ENCODE results near the gene MAPKAPK5. TPM values are rescaled to one million over a fixed set of nuclear protein-coding genes. Genes with fewer than 3 reads are reported as not detected.

The MAPKAPK5 gene
- total RNA-seq, 1 donor from 2014 or later, result 70.8 TPM

DNA sequence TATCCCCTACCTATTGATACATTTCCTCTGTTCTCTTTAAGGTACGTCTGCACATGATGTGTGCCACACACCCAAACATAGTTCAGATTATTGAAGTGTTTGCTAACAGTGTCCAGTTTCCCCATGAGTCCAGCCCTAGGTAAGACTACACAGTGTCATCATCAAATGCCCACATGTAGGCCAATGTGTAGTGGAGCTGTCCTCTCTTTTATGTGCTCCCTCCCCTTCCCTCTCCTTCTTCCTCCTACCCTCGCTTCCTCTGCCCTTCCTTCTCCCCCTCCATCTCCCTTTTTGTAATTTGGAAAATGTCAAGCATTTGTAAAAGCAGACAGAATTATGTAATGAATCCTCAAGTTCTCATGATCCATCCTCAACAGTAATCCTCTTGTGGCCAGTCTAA is 25.5 kb downstream of the MAPKAPK5 start:
- no peaks in the 10 kb centered on the region for H3K9me3 Mint-ChIP-seq
- Histone ChIP-seq H3K27me3 (no peaks in the 10 kb centered on the region), H2AFZ (replicated peaks) (no peak overlapping the region), H3K27ac (peak overlapping the region; percentile 87), H3F3A (ENCODE audit: low read depth) (peaks cover 46% of the 10 kb centered on the region), H3K36me3 (peaks cover 22% of the 10 kb centered on the region), H3K4me3 (no peak overlapping the region), H4K20me1 (ENCODE audit: low read depth) (peaks cover 38% of the 10 kb centered on the region), H3K79me2 (ENCODE audit: low read depth) (peaks cover 58% of the 10 kb centered on the region), H3K4me1 (peaks cover 33% of the 10 kb centered on the region), H3K4me2 (peak overlapping the region; percentile 74), H3K9me3 (ENCODE audit: low read depth) (no peaks in the 10 kb centered on the region), H3K9ac (no peak overlapping the region)
- no peaks in the 10 kb centered on the region for H3K27me3 Mint-ChIP-seq (ENCODE audit: insufficient read depth, low read depth)
- H3K4me1 Mint-ChIP-seq, result no peaks in the 10 kb centered on the region
- no peak overlapping the region for H3K4me3 Mint-ChIP-seq
- no peak overlapping the region for H3K27ac Mint-ChIP-seq
- peaks cover 27% of the 10 kb centered on the region for H3K36me3 Mint-ChIP-seq
- TF ChIP-seq, protein P1, sequence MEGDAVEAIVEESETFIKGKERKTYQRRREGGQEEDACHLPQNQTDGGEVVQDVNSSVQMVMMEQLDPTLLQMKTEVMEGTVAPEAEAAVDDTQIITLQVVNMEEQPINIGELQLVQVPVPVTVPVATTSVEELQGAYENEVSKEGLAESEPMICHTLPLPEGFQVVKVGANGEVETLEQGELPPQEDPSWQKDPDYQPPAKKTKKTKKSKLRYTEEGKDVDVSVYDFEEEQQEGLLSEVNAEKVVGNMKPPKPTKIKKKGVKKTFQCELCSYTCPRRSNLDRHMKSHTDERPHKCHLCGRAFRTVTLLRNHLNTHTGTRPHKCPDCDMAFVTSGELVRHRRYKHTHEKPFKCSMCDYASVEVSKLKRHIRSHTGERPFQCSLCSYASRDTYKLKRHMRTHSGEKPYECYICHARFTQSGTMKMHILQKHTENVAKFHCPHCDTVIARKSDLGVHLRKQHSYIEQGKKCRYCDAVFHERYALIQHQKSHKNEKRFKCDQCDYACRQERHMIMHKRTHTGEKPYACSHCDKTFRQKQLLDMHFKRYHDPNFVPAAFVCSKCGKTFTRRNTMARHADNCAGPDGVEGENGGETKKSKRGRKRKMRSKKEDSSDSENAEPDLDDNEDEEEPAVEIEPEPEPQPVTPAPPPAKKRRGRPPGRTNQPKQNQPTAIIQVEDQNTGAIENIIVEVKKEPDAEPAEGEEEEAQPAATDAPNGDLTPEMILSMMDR (IDR thresholded peaks at IDR 0.05), result no peak
- TF ChIP-seq EZH2 (IDR thresholded peaks at IDR 0.05) (no peak), EZH2phosphoT487 (IDR thresholded peaks at IDR 0.05) (no peak)
- DNase-seq (ENCODE audit: low spot score), result no peak

DNA sequence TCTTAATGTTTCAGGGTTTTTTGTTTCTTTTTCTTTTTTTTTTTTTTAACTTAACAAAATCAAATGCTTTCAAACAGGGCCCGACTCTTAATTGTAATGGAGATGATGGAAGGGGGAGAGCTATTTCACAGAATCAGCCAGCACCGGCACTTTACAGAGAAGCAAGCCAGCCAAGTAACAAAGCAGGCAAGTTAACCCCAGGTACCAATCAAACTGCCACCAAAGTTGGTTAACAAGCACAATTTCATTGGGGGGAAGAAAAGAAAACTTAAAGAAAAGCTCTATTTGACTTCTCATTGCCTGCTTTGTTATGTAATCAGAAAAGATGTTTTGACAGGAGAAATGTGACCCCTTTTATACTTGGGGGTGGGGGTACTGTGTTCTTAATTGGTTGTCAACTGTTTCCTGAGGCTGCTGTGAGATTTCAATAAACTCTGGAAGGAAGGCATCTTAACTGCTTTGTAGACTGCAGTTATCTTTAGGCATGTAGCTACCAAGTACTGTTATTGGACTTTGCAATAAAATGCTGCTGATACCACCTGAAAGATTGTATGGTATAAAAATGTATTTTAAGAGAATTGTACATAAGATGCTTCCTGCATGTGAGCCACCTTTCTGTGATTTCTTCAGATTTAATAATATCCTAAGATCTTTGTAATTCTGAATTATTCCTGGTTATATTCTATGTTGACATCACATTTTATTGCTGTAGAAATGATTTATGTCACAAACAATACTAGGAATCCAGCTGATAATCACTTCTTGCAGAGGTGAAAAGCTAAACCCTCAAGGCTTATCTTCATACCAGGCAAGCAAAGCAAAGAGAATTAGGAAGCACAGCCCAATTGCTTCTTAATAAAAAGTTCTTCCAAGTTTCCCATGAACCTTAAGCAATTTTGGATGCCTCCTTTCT is 26.9 kb downstream of the MAPKAPK5 start:
- no peaks in the 10 kb centered on the region for H3K9me3 Mint-ChIP-seq
- Histone ChIP-seq H3K4me2 (peak overlapping the region; percentile 74), H3K27me3 (no peaks in the 10 kb centered on the region), H3K27ac (peak overlapping the region; percentile 87), H3K9me3 (ENCODE audit: low read depth) (no peaks in the 10 kb centered on the region), H3K79me2 (ENCODE audit: low read depth) (peaks cover 51% of the 10 kb centered on the region), H4K20me1 (ENCODE audit: low read depth) (peaks cover 38% of the 10 kb centered on the region), H3K4me3 (peak overlapping the region; percentile 8), H3K36me3 (peaks cover 34% of the 10 kb centered on the region), H3K9ac (no peak overlapping the region), H3K4me1 (peaks cover 33% of the 10 kb centered on the region), H3F3A (ENCODE audit: low read depth) (peaks cover 46% of the 10 kb centered on the region), H2AFZ (replicated peaks) (no peak overlapping the region)
- H3K4me3 Mint-ChIP-seq, result no peak overlapping the region
- H3K36me3 Mint-ChIP-seq, result peaks cover 31% of the 10 kb centered on the region
- TF ChIP-seq EZH2 (IDR thresholded peaks at IDR 0.05) (no peak), EZH2phosphoT487 (IDR thresholded peaks at IDR 0.05) (peak; percentile 33)
- no peaks in the 10 kb centered on the region for H3K27me3 Mint-ChIP-seq (ENCODE audit: insufficient read depth, low read depth)
- H3K4me1 Mint-ChIP-seq, result no peaks in the 10 kb centered on the region
- peak; percentile 61 for DNase-seq (ENCODE audit: low spot score)
- H3K27ac Mint-ChIP-seq, result no peak overlapping the region

DNA sequence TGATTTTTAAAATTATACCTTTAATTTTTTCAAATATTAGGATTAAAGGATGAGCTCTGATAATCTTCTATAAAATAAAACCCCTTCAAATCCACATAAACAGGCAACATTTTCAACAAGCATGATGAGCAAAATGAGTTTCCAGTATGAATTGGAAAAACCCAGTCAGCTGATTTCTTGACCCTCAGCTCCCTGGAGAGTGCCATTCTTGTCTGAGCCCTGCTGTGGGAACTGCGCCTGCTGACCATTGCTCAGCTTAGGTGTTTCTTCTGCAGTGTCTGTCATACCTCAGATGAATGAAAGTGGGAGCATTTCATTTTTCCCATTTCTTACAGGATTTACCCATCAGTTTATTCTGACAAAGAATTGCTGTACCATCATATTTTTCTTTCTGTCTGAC is 27.6 kb downstream of the MAPKAPK5 start:
- peak; percentile 16 for DNase-seq (ENCODE audit: low spot score)
- Histone ChIP-seq H3K27ac (peak overlapping the region; percentile 87), H3K9me3 (ENCODE audit: low read depth) (no peaks in the 10 kb centered on the region), H3K4me1 (peaks cover 33% of the 10 kb centered on the region), H4K20me1 (ENCODE audit: low read depth) (peaks cover 38% of the 10 kb centered on the region), H3K4me2 (peak overlapping the region; percentile 74), H2AFZ (replicated peaks) (no peak overlapping the region), H3K79me2 (ENCODE audit: low read depth) (peaks cover 44% of the 10 kb centered on the region), H3K9ac (no peak overlapping the region), H3K27me3 (no peaks in the 10 kb centered on the region), H3K36me3 (peaks cover 36% of the 10 kb centered on the region), H3K4me3 (peak overlapping the region; percentile 8), H3F3A (ENCODE audit: low read depth) (peaks cover 46% of the 10 kb centered on the region)
- peaks cover 31% of the 10 kb centered on the region for H3K36me3 Mint-ChIP-seq
- TF ChIP-seq, protein P1 (IDR thresholded peaks at IDR 0.05), result no peak
- TF ChIP-seq EZH2phosphoT487 (IDR thresholded peaks at IDR 0.05) (no peak), EZH2 (IDR thresholded peaks at IDR 0.05) (no peak)
- H3K4me3 Mint-ChIP-seq, result no peak overlapping the region
- no peaks in the 10 kb centered on the region for H3K9me3 Mint-ChIP-seq
- no peaks in the 10 kb centered on the region for H3K27me3 Mint-ChIP-seq (ENCODE audit: insufficient read depth, low read depth)
- H3K27ac Mint-ChIP-seq, result no peak overlapping the region
- H3K4me1 Mint-ChIP-seq, result no peaks in the 10 kb centered on the region

DNA sequence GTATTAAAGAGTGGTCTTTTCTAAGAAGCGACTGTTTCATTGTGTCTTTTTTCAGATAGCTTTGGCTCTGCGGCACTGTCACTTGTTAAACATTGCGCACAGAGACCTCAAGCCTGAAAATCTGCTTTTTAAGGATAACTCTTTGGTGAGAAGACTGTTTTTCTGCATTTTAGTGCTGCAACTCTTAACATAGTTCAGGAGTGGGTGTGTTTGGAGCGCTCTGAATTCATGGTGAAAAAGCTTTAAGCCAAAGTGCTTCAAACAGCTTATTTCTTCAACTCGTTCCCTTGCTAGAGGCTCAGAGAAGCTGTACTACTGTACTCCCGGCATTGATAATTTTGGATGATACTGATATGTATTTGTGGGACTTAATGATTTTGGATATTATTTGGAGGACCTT is 28.2 kb downstream of the MAPKAPK5 start:
- peaks cover 29% of the 10 kb centered on the region for H3K36me3 Mint-ChIP-seq

More for the DNA sequence above, 28.2 kb downstream of the MAPKAPK5 start:
- H3K4me1 ChIP-seq, result peaks cover 33% of the 10 kb centered on the region
- H3K36me3 ChIP-seq, result peaks cover 36% of the 10 kb centered on the region
- peaks cover 39% of the 10 kb centered on the region for H3K79me2 ChIP-seq (ENCODE audit: low read depth)
- no peaks in the 10 kb centered on the region for H3K27me3 ChIP-seq
- Mint-ChIP-seq H3K27me3 (ENCODE audit: insufficient read depth, low read depth) (no peaks in the 10 kb centered on the region), H3K27ac (no peak overlapping the region), H3K4me1 (no peaks in the 10 kb centered on the region), H3K9me3 (no peaks in the 10 kb centered on the region), H3K4me3 (no peak overlapping the region)
- no peak for DNase-seq (ENCODE audit: low spot score)
- peak overlapping the region; percentile 61 for H3K27ac ChIP-seq
- H3K9ac ChIP-seq, result no peak overlapping the region
- H3K4me3 ChIP-seq, result no peak overlapping the region
- peaks cover 38% of the 10 kb centered on the region for H4K20me1 ChIP-seq (ENCODE audit: low read depth)
- H3F3A ChIP-seq (ENCODE audit: low read depth), result peaks cover 46% of the 10 kb centered on the region
- no peak overlapping the region for H2AFZ ChIP-seq (replicated peaks)
- peak overlapping the region; percentile 74 for H3K4me2 ChIP-seq
- no peaks in the 10 kb centered on the region for H3K9me3 ChIP-seq (ENCODE audit: low read depth)
- TF ChIP-seq, protein P1 (IDR thresholded peaks at IDR 0.05), result no peak
- no peak for TF ChIP-seq EZH2 (IDR thresholded peaks at IDR 0.05)
- TF ChIP-seq EZH2phosphoT487 (IDR thresholded peaks at IDR 0.05), result no peak

All from neural progenitor cell (in vitro differentiated cells).